NT2/D1 (cell line): Measurements from ENCODE around the gene EPHB3.

Source experiments
- SUZ12 ChIP-seq: IDR thresholded peaks from 2 replicates; pipeline ENCODE4 v1.6.1; 2011; ENCODE audit not compliant: insufficient read length, insufficient read depth; ENCODE audit errors: extremely low read depth
- YY1 ChIP-seq: IDR thresholded peaks from 2 replicates; pipeline ENCODE4 v1.6.1; 2011; ENCODE audit not compliant: insufficient read length, insufficient read depth
- ZNF274 ChIP-seq: IDR thresholded peaks from 2 replicates; pipeline ENCODE4 v1.6.1; 2011; ENCODE audit warnings: mild to moderate bottlenecking, low read depth, low read length

GRCh38 chr3:184604039-184604601 is 42.5 kb downstream of the EPHB3 start:
- no peak for TF ChIP-seq SUZ12
- no peak for TF ChIP-seq ZNF274
- no peak for TF ChIP-seq YY1
